ENCODE measurements around the gene LMNB1.
"Not testable (repeated sequence)": the region's sequence is repeated elsewhere in the genome, so short reads cannot be mapped to it uniquely, and the experiment has no call there.

Gene LMNB1, protein sequence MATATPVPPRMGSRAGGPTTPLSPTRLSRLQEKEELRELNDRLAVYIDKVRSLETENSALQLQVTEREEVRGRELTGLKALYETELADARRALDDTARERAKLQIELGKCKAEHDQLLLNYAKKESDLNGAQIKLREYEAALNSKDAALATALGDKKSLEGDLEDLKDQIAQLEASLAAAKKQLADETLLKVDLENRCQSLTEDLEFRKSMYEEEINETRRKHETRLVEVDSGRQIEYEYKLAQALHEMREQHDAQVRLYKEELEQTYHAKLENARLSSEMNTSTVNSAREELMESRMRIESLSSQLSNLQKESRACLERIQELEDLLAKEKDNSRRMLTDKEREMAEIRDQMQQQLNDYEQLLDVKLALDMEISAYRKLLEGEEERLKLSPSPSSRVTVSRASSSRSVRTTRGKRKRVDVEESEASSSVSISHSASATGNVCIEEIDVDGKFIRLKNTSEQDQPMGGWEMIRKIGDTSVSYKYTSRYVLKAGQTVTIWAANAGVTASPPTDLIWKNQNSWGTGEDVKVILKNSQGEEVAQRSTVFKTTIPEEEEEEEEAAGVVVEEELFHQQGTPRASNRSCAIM

DNA sequence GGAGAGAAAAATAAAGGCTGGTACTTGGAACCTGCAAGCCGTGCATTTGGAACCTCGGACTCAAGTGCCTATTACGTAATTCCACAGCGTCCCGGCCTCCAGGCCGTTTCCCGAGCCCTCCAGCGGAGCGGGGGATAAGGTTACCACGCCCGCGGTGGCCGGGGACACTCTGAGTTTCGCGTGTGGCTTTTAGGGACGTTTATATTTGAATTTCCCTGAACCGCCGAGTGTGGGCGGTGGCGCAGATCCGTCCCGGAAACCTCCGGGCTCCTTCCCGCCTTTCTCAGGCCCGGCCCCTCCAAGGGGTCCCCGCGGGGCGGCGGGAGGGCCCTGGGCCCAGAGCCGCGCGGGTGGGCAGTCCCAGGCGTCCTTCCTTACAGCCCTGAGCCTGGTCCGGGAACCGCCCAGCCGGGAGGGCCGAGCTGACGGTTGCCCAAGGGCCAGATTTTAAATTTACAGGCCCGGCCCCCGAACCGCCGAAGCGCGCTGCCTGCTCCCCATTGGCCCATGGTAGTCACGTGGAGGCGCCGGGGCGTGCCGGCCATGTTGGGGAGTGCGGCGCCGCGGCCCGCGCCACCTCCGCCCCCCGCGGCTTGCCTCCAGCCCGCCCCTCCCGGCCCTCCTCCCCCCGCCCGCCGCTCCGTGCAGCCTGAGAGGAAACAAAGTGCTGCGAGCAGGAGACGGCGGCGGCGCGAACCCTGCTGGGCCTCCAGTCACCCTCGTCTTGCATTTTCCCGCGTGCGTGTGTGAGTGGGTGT, at the start of gene LMNB1:
Gene LMNB1, plus strand, starts transcription at position 638 of the 758 bp plus-strand sequence. CDS start 373 bp downstream, outside the sequence.
- Histone ChIP-seq H3K36me3 (ENCODE audit: insufficient read depth) (no peaks in the 10 kb centered on the region), H3K9ac (peak within 1 kb of the TSS; percentile 99), H3K4me2 (peak within 1 kb of the TSS; percentile 55), H3K79me2 (ENCODE audit: insufficient read depth, low read depth) (peaks cover 45% of the 10 kb centered on the region), H3K27ac (peak within 1 kb of the TSS; percentile 99), H3K27me3 (ENCODE audit: insufficient read depth, low read depth) (no peaks in the 10 kb centered on the region), H3K4me3 (IDR thresholded peaks at IDR 0.05; ENCODE audit: insufficient read depth, low read depth, low read length) (no peak within 1 kb of the TSS), H3K4me1 (ENCODE audit: low read depth, poor library complexity, severe bottlenecking) (peaks cover 27% of the 10 kb centered on the region), H4K20me1 (ENCODE audit: insufficient read depth) (peaks cover 25% of the 10 kb centered on the region), H2AFZ (ENCODE audit: low read depth) (peak within 1 kb of the TSS; percentile 53)
- TF ChIP-seq, protein P1, sequence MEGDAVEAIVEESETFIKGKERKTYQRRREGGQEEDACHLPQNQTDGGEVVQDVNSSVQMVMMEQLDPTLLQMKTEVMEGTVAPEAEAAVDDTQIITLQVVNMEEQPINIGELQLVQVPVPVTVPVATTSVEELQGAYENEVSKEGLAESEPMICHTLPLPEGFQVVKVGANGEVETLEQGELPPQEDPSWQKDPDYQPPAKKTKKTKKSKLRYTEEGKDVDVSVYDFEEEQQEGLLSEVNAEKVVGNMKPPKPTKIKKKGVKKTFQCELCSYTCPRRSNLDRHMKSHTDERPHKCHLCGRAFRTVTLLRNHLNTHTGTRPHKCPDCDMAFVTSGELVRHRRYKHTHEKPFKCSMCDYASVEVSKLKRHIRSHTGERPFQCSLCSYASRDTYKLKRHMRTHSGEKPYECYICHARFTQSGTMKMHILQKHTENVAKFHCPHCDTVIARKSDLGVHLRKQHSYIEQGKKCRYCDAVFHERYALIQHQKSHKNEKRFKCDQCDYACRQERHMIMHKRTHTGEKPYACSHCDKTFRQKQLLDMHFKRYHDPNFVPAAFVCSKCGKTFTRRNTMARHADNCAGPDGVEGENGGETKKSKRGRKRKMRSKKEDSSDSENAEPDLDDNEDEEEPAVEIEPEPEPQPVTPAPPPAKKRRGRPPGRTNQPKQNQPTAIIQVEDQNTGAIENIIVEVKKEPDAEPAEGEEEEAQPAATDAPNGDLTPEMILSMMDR (conservative IDR thresholded peaks at IDR 0.05; ENCODE audit: low read depth, low read length): 0 out of 2 replicates have a peak, but pooled peaks have one; percentile 17

DNA sequence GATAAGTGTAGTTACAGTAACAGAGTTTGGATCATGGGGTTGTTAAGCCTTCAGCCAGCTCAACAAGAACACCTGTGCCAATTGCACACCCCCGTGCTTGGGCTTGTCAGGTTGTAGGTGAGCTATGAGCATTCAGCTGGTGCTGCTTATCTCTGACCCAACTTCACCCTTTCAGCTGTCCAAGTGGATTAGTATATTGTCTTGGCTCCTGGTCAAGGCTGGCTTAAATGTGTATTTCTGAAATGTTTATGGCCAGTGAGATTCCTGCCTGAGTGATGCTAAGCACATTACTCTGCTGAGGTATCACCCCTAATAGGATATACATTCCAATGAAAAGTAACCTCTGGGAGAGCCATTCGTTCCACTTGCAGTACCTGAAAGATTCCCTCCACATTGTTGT, 44.2 kb upstream of the LMNB1 start:
- Histone ChIP-seq H3K36me3 (ENCODE audit: insufficient read depth) (no peaks in the 10 kb centered on the region), H2AFZ (ENCODE audit: low read depth) (no peak overlapping the region), H3K4me1 (ENCODE audit: low read depth, poor library complexity, severe bottlenecking) (peaks cover 15% of the 10 kb centered on the region), H4K20me1 (ENCODE audit: insufficient read depth) (no peaks in the 10 kb centered on the region), H3K79me2 (ENCODE audit: insufficient read depth, low read depth) (no peaks in the 10 kb centered on the region), H3K27ac (no peak overlapping the region), H3K4me2 (no peak overlapping the region), H3K4me3 (IDR thresholded peaks at IDR 0.05; ENCODE audit: insufficient read depth, low read depth, low read length) (no peak overlapping the region), H3K9ac (no peak overlapping the region), H3K27me3 (ENCODE audit: insufficient read depth, low read depth) (no peaks in the 10 kb centered on the region)
- TF ChIP-seq, protein P1 (conservative IDR thresholded peaks at IDR 0.05; ENCODE audit: low read depth, low read length): no peak

DNA sequence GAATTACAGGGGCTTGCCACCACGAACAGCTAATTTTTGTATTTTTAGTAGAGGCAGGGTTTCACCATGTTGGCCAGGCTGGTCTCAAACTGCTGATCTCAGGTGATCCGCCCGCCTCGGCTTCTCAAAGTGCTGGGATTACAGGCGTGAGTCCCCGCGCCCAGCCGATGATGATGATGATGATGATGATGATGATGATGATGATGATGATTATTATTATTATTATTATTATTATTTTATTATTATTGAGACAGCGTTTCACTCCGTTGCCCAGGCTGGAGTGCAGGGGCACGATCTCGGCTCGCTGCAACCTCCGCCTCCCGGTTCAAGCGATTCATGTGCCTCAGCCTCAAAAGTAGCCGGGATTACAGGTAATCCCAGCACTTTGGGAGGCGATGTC, 42.4 kb upstream of the LMNB1 start:
- H3K27ac ChIP-seq; H3K36me3 ChIP-seq (ENCODE audit: insufficient read depth); H3K4me3 ChIP-seq (IDR thresholded peaks at IDR 0.05; ENCODE audit: insufficient read depth, low read depth, low read length); H2AFZ ChIP-seq (ENCODE audit: low read depth); H3K79me2 ChIP-seq (ENCODE audit: insufficient read depth, low read depth); H3K9ac ChIP-seq; H4K20me1 ChIP-seq (ENCODE audit: insufficient read depth); H3K4me2 ChIP-seq; H3K27me3 ChIP-seq (ENCODE audit: insufficient read depth, low read depth): not testable (repeated sequence)
- peaks cover 15% of the 10 kb centered on the region for H3K4me1 ChIP-seq (ENCODE audit: low read depth, poor library complexity, severe bottlenecking)

DNA sequence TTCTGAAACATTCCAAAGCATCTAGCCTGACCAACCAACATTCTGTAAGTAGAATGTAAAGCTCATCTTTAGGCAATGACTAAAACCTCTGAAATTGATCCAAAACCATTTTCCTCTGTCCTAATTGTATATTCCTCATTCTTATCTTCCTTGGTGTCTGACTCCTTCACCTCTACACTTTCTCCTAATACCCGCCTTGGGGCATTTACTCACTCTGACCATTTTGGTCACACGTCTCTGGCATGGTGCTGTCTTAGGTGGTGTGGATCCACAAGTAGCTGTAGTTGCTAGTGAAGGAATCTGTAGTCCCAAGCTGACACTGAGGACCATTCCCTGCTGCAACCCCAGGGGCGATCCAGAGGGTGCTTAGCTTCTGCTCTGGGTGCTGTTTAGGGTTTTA, 40.8 kb upstream of the LMNB1 start:
- Histone ChIP-seq H3K27ac (no peak overlapping the region), H3K4me2 (no peak overlapping the region), H3K4me1 (ENCODE audit: low read depth, poor library complexity, severe bottlenecking) (peaks cover 6% of the 10 kb centered on the region), H3K9ac (no peak overlapping the region), H3K4me3 (IDR thresholded peaks at IDR 0.05; ENCODE audit: insufficient read depth, low read depth, low read length) (no peak overlapping the region), H2AFZ (ENCODE audit: low read depth) (no peak overlapping the region), H3K36me3 (ENCODE audit: insufficient read depth) (no peaks in the 10 kb centered on the region), H3K79me2 (ENCODE audit: insufficient read depth, low read depth) (no peaks in the 10 kb centered on the region), H3K27me3 (ENCODE audit: insufficient read depth, low read depth) (no peaks in the 10 kb centered on the region), H4K20me1 (ENCODE audit: insufficient read depth) (no peaks in the 10 kb centered on the region)
- TF ChIP-seq, protein P1 (conservative IDR thresholded peaks at IDR 0.05; ENCODE audit: low read depth, low read length): no peak
